MCF 10A (cell line): ENCODE data around the gene NCEH1. TPM values are rescaled to one million over a fixed set of nuclear protein-coding genes. Genes with fewer than 3 reads are reported as not detected.
"Not testable (repeated sequence)": the region's sequence is repeated elsewhere in the genome, so short reads cannot be mapped to it uniquely, and the experiment has no call there.

Experiments used
- BruUV-seq: library from RNA; stranded (reverse); fragments of 400-500 nt; replicated peaks from 2 replicates; lab custom pipeline; 2021; lab: Mats Ljungman, UMichigan
- CTCF ChIA-PET: fragments of 300-600 bp; sonication (Branson Sonifier 250); formaldehyde crosslinking; extraction: SDS; loops from one replicate; lab custom pipeline; 2021; ENCODE audit warnings: antibody characterized with exemption, inconsistent platforms; lab: Yijun Ruan, JAX
- POLR2A ChIA-PET: fragments of 300-600, 350-650 bp; sonication (Branson Sonifier 250); formaldehyde crosslinking; extraction: SDS; loops from one replicate; lab custom pipeline; 2020; ENCODE audit warnings: antibody characterized with exemption, inconsistent platforms; lab: Yijun Ruan, JAX
- DNase-seq: peaks from one replicate; pipeline ENCODE4 v3.0.0-alpha.2; 2018; ENCODE audit not compliant: unreplicated experiment
- H3K27ac Mint-ChIP-seq: one replicate; pipeline ENCODE4 v1.8.0; 2022; ENCODE audit warnings: mild to moderate bottlenecking, low read depth, mixed read lengths; ENCODE audit not compliant: unreplicated experiment
- H3K27me3 Mint-ChIP-seq: one replicate; pipeline ENCODE4 v1.8.0; 2022; ENCODE audit warnings: mixed read lengths; ENCODE audit not compliant: insufficient read depth, unreplicated experiment
- H3K36me3 Mint-ChIP-seq: one replicate; pipeline ENCODE4 v1.8.0; 2022; ENCODE audit warnings: mild to moderate bottlenecking, moderate library complexity, mixed read lengths; ENCODE audit not compliant: insufficient read depth, unreplicated experiment
- H3K4me1 Mint-ChIP-seq: one replicate; pipeline ENCODE4 v1.8.0; 2022; ENCODE audit warnings: mixed read lengths; ENCODE audit not compliant: insufficient read depth, unreplicated experiment
- H3K4me3 Mint-ChIP-seq: one replicate; pipeline ENCODE4 v1.8.0; 2022; ENCODE audit warnings: mild to moderate bottlenecking, moderate library complexity, mixed read lengths; ENCODE audit not compliant: unreplicated experiment
- H3K9me3 Mint-ChIP-seq: one replicate; pipeline ENCODE4 v1.8.0; 2022; ENCODE audit warnings: mixed read lengths; ENCODE audit not compliant: unreplicated experiment
- CTCF ChIP-seq: fragments of 200-600 bp; IDR thresholded peaks from one replicate; pipeline ENCODE4 v1.8.0; 2022; ENCODE audit warnings: antibody characterized with exemption, mild to moderate bottlenecking; ENCODE audit not compliant: unreplicated experiment
- intact Hi-C: fragments of 100-400 bp; cut with micrococcal nuclease; formaldehyde crosslinking; loops from 2 replicates; pipeline ENCODE4 v1.14.1; 2022
- total RNA-seq: library from RNA; stranded (reverse); gene quantifications from 2 replicates; pipeline ENCODE4 v1.2.3, GENCODE V29; 2022

The NCEH1 gene
- total RNA-seq, 1 experiment from 2014 or later = 28.8 TPM

DNA sequence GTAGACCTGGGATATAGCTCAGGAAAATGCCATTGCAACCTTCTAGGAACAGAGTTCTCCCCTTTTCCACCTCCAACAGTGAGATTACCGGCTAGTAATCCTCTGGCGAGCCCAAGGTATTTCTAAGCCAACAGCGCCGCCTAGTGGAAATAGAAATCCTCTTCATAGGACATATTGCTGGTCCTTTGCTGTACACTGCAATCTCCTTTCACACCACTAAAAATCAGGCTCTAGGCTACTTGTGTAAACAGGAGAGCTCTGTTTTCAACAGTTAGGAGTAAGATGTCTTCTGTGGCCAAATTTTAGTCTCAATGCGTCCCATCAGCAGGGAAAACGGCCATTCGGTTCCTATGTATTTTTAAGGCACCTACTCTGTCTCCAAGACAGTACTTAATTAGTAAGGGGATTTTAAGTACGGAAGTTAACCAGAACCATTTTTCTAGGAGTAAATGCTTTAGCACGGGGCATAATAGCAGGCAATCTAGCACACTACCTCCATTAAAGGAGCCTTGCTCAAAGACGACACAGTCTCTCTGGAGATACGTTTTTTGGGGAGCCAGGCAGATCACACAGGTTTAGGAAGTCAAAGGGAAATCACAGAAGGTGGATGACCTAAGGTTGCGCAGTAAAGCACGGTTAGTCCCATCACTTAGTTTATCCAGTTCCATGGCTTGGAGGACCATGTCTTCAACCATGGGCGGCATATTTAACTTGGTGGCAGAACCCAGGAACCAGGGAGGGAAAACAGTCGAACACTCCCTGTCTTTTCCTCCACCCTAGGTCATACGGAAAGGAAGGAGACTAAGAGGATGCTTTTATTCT lies 43.8 kb downstream of the NCEH1 start:
- H3K9me3 Mint-ChIP-seq = no peaks in the 10 kb centered on the region
- ChIA-PET CTCF (interaction anchor here (0.5 to 11.3 kb wide), 68 partner anchors 8 to 1020 kb away, joined by 3 to 212 read pairs (median 4); partner anchors contain the start of gene NCEH1), POLR2A (interaction anchor here (0.5 to 1.1 kb wide), 6 partner anchors 9 to 1798 kb away, joined by 3 to 4 read pairs (median 3); partner anchors contain the start of gene NCEH1)
- H3K4me1 Mint-ChIP-seq = peaks cover 10% of the 10 kb centered on the region
- H3K27me3 Mint-ChIP-seq = no peaks in the 10 kb centered on the region
- BruUV-seq = no TSS peak
- TF ChIP-seq CTCF = peak; percentile 66
- H3K4me3 Mint-ChIP-seq = no peak overlapping the region
- intact Hi-C loops = loop anchor here (1.0 to 5.0 kb wide), 5 partner anchors 44 to 334 kb away; no protein-coding TSS in a partner anchor
- H3K27ac Mint-ChIP-seq = no peak overlapping the region
- H3K36me3 Mint-ChIP-seq = peaks cover 6% of the 10 kb centered on the region
- DNase-seq = peak; percentile 90

DNA sequence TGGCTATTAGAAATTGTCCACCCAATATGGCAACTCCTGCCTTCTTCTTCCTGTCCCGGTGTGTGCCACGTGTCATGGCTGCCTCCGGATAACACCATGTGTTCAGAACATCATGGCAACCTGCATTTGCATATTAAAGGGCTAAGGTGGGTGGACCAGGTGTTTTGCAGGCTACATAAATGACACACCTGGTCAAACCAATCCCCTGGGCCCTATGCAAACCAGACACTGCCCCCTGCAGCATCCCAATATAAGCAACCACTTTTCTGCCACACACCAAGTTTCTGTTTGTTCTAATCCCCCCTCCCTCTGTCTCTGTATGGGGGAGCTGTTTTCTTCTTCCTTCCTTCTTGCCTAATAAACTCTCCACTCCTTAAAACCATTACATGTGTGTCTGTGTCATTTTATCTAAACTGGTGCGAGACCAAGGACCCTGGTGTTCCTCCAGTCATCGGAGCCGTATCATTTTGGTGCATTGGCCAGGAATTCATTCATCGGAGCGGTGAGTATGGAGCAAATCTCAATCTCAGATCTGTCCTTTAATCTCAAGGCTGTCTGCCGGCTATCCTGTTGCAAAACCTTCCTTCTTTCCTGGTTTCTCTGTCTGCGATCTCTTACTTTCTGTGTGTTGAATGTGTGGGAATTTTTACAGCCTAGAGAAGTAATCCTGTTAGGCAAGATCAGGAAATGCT lies 44.5 kb downstream of the NCEH1 start:
- POLR2A ChIA-PET = interaction anchor here (0.9 to 1.1 kb wide), 3 partner anchors 13 to 316 kb away, joined by 3 read pairs; partner anchors contain the start of gene NCEH1

DNA sequence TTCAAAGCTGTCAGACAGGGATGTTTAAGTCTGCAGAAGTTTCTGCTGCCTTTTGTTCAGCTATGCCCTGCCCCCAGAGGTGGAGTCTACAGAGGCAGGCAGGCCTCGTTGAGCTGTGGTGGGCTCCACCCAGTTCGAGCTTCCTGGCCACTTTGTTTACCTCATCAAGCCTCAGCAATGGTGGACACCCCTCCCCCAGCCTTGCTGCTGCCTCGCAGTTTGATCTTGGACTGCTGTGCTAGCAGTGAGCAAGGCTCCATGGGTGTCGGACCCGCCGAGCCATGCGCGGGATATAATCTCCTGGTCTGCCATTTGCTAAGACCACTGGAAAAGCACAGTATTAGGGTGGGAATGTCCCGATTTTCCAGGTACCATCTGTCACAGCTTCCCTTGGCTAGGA lies 45.4 kb downstream of the NCEH1 start:
- intact Hi-C loops = loop anchor here (5.0 kb wide), 1 partner anchor 308 kb away; no protein-coding TSS in a partner anchor
- H3K4me1 Mint-ChIP-seq, DNase-seq, POLR2A ChIA-PET, H3K9me3 Mint-ChIP-seq, BruUV-seq, H3K27me3 Mint-ChIP-seq, H3K4me3 Mint-ChIP-seq, H3K36me3 Mint-ChIP-seq, H3K27ac Mint-ChIP-seq: not testable (repeated sequence)
- CTCF ChIA-PET = interaction anchor here (0.9 to 11.3 kb wide), 19 partner anchors 12 to 906 kb away, joined by 3 to 212 read pairs (median 6); partner anchors contain the start of gene NCEH1

More for the DNA sequence above, 44.5 kb downstream of the NCEH1 start:
- no TSS peak for BruUV-seq
- DNase-seq = peak; percentile 35
- no peaks in the 10 kb centered on the region for H3K9me3 Mint-ChIP-seq
- no peak for TF ChIP-seq CTCF
- peaks cover 10% of the 10 kb centered on the region for H3K4me1 Mint-ChIP-seq
- intact Hi-C loops = loop anchor here (2.0 to 5.0 kb wide), 4 partner anchors 70 to 334 kb away; no protein-coding TSS in a partner anchor
- no peak overlapping the region for H3K27ac Mint-ChIP-seq
- H3K36me3 Mint-ChIP-seq = peaks cover 6% of the 10 kb centered on the region
- H3K27me3 Mint-ChIP-seq = no peaks in the 10 kb centered on the region
- CTCF ChIA-PET = interaction anchor here (0.6 to 11.3 kb wide), 63 partner anchors 7 to 1020 kb away, joined by 3 to 212 read pairs (median 4); partner anchors contain the start of gene NCEH1
- no peak overlapping the region for H3K4me3 Mint-ChIP-seq

GRCh38 chr3:172660421-172660820 lies 50.4 kb downstream of the NCEH1 start:
- POLR2A ChIA-PET, BruUV-seq, CTCF ChIA-PET, H3K4me3 Mint-ChIP-seq, DNase-seq, H3K4me1 Mint-ChIP-seq, H3K27me3 Mint-ChIP-seq, H3K36me3 Mint-ChIP-seq, intact Hi-C loops, H3K9me3 Mint-ChIP-seq, H3K27ac Mint-ChIP-seq: not testable (repeated sequence)
